ENCODE data around the gene PRPF19. TPM values are rescaled to one million over a fixed set of nuclear protein-coding genes. Genes with fewer than 3 reads are reported as not detected.

The PRPF19 gene
- total and polyA plus RNA-seq, 9 of the 15 experiments (the other 6 are each of a cell fraction or from before 2014, with no cell fraction given) = 9.4 to 212 (median 73.2) TPM

DNA sequence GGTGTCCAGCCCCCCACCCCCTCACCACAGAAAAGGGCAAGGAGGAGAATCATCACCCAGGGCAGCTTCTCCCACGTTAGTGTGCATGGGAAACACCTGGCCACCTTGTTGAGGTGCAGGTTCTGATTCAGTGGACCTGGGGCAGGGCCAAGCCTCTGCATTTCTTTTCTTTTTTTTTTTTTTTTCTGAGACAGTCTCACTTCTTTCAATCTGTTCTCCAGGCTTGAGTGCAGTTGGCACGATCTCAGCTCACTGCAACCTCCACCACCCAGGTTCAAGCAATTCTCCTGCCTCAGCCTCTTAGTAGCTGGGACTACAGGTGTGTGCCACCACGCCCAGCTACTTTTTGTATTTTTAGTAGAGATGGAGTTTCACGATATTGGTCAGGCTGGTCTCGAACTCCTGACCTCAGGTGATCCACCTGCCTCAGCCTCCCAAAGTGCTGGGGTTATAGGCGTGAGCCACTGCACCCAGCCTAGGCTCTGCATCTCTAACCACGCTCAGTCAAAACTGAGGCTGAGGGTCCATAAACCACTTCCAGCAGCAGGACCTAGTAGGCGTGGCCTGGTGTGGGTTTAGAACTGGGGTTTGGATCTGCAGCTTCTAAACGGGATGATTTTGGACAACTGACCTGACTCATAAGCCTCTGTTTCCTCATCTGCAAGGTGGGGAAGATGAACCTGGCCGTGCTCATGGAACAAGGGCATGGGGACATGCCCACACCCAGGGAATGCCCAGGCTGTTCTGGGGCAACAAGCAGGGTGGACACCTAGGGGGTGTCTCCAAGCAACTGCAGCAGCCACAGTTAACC is 38.3 kb downstream of the PRPF19 start (continued):
- TF ChIP-seq CUX1 (CRISPR knock-in tag; IDR thresholded peaks at IDR 0.05) (no peak), MED1 (CRISPR knock-in tag; IDR thresholded peaks at IDR 0.05; ENCODE audit: borderline replicate concordance) (no peak), E2F1 (CRISPR knock-in tag; IDR thresholded peaks at IDR 0.05) (no peak), FOXA1 (IDR thresholded peaks at IDR 0.05; ENCODE audit: borderline replicate concordance) (no peak), NR2C1 (IDR thresholded peaks at IDR 0.05) (no peak), NR2C1 (tag; IDR thresholded peaks at IDR 0.05) (no peak), MIER1 (IDR thresholded peaks at IDR 0.05; ENCODE audit: low read depth) (no peak), SIRT6 (IDR thresholded peaks at IDR 0.05; ENCODE audit: low read depth, low read length) (no peak), PHB2 (IDR thresholded peaks at IDR 0.05; ENCODE audit: low read depth) (no peak)
- TF ChIP-seq, protein P1, sequence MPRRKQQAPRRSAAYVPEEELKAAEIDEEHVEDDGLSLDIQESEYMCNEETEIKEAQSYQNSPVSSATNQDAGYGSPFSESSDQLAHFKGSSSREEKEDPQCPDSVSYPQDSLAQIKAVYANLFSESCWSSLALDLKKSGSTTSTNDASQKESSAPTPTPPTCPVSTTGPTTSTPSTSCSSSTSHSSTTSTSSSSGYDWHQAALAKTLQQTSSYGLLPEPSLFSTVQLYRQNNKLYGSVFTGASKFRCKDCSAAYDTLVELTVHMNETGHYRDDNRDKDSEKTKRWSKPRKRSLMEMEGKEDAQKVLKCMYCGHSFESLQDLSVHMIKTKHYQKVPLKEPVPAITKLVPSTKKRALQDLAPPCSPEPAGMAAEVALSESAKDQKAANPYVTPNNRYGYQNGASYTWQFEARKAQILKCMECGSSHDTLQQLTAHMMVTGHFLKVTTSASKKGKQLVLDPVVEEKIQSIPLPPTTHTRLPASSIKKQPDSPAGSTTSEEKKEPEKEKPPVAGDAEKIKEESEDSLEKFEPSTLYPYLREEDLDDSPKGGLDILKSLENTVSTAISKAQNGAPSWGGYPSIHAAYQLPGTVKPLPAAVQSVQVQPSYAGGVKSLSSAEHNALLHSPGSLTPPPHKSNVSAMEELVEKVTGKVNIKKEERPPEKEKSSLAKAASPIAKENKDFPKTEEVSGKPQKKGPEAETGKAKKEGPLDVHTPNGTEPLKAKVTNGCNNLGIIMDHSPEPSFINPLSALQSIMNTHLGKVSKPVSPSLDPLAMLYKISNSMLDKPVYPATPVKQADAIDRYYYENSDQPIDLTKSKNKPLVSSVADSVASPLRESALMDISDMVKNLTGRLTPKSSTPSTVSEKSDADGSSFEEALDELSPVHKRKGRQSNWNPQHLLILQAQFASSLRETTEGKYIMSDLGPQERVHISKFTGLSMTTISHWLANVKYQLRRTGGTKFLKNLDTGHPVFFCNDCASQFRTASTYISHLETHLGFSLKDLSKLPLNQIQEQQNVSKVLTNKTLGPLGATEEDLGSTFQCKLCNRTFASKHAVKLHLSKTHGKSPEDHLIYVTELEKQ (CRISPR knock-in tag; IDR thresholded peaks at IDR 0.05) = no peak
